Astrocyte of the cerebellum (primary cell): ENCODE results near the gene HOXD12.

Experiments
- DNase-seq: peaks from one replicate; pipeline ENCODE4 v3.0.0-alpha.2; 2011; ENCODE audit warnings: low read depth
- H3K4me3 ChIP-seq: 2 replicates; pipeline ENCODE4 v1.5.1; 2011; ENCODE audit warnings: mild to moderate bottlenecking, low read depth, low read length, moderate library complexity
- in situ Hi-C: cut with HindIII; loops from 2 replicates; pipeline ENCODE4 v1.10.0; 2017; ENCODE audit warnings: low sequenced_read_pairs
- TF ChIP-seq, protein P1 (sequence below): IDR thresholded peaks from 2 replicates; pipeline ENCODE4 v1.5.1; 2012; ENCODE audit warnings: low read length, low read depth, moderate library complexity, mild to moderate bottlenecking; ENCODE audit errors: missing control alignments

HOXD12 gene

GRCh38 chr2:176068419-176068832 is 31.2 kb upstream of the HOXD12 start:
- no peak for DNase-seq
- TF ChIP-seq, protein P1, sequence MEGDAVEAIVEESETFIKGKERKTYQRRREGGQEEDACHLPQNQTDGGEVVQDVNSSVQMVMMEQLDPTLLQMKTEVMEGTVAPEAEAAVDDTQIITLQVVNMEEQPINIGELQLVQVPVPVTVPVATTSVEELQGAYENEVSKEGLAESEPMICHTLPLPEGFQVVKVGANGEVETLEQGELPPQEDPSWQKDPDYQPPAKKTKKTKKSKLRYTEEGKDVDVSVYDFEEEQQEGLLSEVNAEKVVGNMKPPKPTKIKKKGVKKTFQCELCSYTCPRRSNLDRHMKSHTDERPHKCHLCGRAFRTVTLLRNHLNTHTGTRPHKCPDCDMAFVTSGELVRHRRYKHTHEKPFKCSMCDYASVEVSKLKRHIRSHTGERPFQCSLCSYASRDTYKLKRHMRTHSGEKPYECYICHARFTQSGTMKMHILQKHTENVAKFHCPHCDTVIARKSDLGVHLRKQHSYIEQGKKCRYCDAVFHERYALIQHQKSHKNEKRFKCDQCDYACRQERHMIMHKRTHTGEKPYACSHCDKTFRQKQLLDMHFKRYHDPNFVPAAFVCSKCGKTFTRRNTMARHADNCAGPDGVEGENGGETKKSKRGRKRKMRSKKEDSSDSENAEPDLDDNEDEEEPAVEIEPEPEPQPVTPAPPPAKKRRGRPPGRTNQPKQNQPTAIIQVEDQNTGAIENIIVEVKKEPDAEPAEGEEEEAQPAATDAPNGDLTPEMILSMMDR = no peak
- in situ Hi-C loops = loop anchor here (25.0 kb wide), 1 partner anchor 381 kb away; no protein-coding TSS in a partner anchor
- H3K4me3 ChIP-seq = no peak overlapping the region

- no peak for DNase-seq
- H3K4me3 ChIP-seq = no peak overlapping the region
- in situ Hi-C loops = loop anchor here (25.0 kb wide), 1 partner anchor 384 kb away; no protein-coding TSS in a partner anchor
These were observed 28.0 kb upstream of the HOXD12 start for GRCh38 chr2:176071330-176072291.

GRCh38 chr2:176072292-176072669 is 27.3 kb upstream of the HOXD12 start:
- in situ Hi-C loops = loop anchor here (25.0 kb wide), 1 partner anchor 385 kb away; no protein-coding TSS in a partner anchor
- DNase-seq = no peak

More at GRCh38 chr2:176071330-176072291, 28.0 kb upstream of the HOXD12 start:
- TF ChIP-seq, protein P1 = no peak

DNA sequence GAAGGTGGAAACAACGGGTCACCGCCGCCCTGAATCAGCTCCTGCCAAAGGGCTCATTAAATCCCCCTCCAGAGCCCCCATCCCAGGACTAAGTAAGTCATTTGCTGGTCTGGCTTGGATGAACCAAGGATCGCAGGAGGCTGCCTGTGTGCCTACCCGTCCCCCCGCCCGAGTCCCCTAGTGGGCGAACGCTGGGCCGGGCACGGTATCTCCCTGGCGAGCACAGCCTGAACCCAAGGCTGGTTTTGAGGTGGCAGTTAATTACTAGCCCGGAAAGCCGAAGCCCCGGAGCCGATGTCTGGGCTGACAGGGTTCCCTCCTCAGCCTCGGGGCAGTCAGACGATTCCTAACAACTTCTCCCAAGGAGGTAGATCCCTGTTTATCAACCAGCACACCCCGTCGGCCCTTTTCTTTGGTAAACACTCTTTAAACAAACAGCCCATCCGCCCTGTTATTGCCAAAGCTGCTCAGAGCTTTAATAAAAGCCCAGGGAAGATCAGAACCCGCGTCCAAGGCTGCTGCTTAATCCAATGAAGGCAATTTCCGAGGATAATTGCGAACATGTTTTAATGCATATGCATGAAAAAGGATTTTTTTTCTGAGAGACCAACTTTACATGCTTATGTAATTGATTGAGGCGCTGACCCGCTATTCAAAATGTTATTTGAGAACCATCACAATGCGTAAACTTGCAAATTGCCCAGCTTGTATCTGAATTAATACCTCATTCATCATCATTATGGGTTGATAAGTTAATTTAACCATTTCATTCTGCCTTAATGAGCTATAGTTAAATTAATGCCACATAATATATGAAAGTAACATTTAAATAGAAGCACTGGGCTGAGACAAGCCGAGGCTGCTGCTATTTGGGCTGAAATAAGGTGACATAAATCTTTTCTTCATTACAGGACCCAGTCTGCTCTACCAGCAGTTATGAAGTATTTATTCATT is 26.4 kb upstream of the HOXD12 start:
- TF ChIP-seq, protein P1 = no peak
- in situ Hi-C loops = loop anchor here (25.0 kb wide), 1 partner anchor 386 kb away; no protein-coding TSS in a partner anchor
- no peak for DNase-seq
- no peak overlapping the region for H3K4me3 ChIP-seq

More at GRCh38 chr2:176072292-176072669, 27.3 kb upstream of the HOXD12 start:
- TF ChIP-seq, protein P1 = no peak
- H3K4me3 ChIP-seq = no peak overlapping the region

GRCh38 chr2:176074919-176075425 is 24.6 kb upstream of the HOXD12 start:
- in situ Hi-C loops = loop anchor here (25.0 kb wide), 2 partner anchors 388 to 1163 kb away; no protein-coding TSS in a partner anchor
- TF ChIP-seq, protein P1 = no peak
- DNase-seq = no peak
- H3K4me3 ChIP-seq = no peak overlapping the region
